ENCODE data around the gene NUDT17. TPM values are rescaled to one million over a fixed set of nuclear protein-coding genes. Genes with fewer than 3 reads are reported as not detected.

NUDT17 gene
- total and polyA plus RNA-seq, 2 of the 8 experiments (the other 6 are each of a cell fraction or from before 2014, with no cell fraction given), result 2.7 to 4.1 TPM

DNA sequence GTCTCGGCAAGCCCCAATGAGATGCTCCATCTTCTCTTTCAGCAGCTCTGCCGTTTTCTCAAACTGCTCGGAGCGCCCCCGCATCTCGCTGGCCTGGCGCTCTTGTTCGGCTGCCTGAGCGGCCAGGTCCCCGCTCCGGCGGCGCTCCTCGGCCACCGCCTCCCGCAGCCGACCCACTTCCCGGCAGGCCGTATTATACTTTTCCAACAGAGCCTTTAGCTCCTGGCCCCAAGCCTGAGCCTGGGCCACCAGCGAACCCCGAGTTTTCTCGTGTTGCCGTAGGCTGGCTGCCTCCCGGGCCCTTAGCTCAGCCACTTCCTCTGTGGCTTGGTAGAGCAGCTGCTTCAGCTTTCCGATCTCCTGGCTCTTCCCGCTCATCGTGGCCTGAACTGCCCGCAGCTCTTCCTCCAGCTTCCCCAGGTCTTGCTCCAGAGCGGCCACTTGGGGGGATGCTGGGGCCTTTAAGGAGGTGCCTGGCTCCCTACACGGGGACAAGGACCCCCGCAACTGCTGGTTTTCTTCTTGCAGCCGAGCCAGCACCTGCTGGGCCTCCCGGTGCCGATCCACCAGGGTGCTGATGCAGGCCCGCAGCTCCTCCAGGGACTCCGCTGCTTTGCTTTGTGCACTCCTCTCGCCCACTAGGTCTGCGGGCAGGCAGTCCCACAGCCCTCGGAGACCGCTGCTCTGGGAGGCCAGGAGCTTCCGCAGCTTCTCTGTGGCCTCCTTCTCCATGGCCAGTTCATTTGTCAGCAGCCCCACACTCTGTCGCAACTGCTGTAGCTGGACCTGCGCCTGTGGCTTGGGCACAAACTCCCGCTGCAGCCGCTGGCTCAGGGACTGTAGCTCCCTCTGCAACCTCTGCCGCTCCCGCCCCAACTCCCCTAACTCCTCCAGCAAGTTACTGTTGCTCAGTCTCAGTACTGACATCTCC lies 26.8 kb downstream of the NUDT17 start (continued):
- TF ChIP-seq TAF1 (IDR thresholded peaks at IDR 0.05; ENCODE audit: low read depth, low read length), result 0 out of 2 replicates have a peak, but pooled peaks have one; percentile 22
- TF ChIP-seq RBBP5 (IDR thresholded peaks at IDR 0.05; ENCODE audit: borderline replicate concordance, low read depth, low read length), result peak; percentile 83; the same call in 1 of the 2 replicates
- no peak for TF ChIP-seq EZH2 (IDR thresholded peaks at IDR 0.05; ENCODE audit: low read depth, low read length, severe bottlenecking)
- no peak for TF ChIP-seq ATF3 (IDR thresholded peaks at IDR 0.05; ENCODE audit: insufficient read depth, low read depth, low read length)
- peak in 1 of 2 experiments; percentile 33; a peak in 1 of 4 replicates for TF ChIP-seq SIN3A (conservative IDR thresholded peaks at IDR 0.05 in 1 of 2, IDR thresholded peaks at IDR 0.05 in 1 of 2; ENCODE audit: low read depth in 1 of 2, low read length in 2 of 2)
- peak; percentile 68 for TF ChIP-seq ASH2L (IDR thresholded peaks at IDR 0.05; ENCODE audit: low read length)
- no peak for TF ChIP-seq MAFK (IDR thresholded peaks at IDR 0.05; ENCODE audit: low read depth, low read length)
- peak; percentile 40; the same call in 1 of the 2 replicates for TF ChIP-seq EGR1 (IDR thresholded peaks at IDR 0.05; ENCODE audit: borderline replicate concordance, low read depth, low read length)
- peak; percentile 56 for TF ChIP-seq KDM4A (IDR thresholded peaks at IDR 0.05; ENCODE audit: low read depth, low read length, severe bottlenecking)
- peak; percentile 67 for TF ChIP-seq CEBPB (IDR thresholded peaks at IDR 0.05; ENCODE audit: low read depth, low read length)
